GM21619 (cell line): ENCODE results near the gene CDC42BPA.
"Not testable (repeated sequence)": the region's sequence is repeated elsewhere in the genome, so short reads cannot be mapped to it uniquely, and the experiment has no call there.

Experiments
- ATAC-seq: cut with Tn5 transposase; IDR thresholded peaks from one replicate; pipeline ENCODE4 v1.9.1; 2021; ENCODE audit not compliant: unreplicated experiment

CDC42BPA gene

DNA sequence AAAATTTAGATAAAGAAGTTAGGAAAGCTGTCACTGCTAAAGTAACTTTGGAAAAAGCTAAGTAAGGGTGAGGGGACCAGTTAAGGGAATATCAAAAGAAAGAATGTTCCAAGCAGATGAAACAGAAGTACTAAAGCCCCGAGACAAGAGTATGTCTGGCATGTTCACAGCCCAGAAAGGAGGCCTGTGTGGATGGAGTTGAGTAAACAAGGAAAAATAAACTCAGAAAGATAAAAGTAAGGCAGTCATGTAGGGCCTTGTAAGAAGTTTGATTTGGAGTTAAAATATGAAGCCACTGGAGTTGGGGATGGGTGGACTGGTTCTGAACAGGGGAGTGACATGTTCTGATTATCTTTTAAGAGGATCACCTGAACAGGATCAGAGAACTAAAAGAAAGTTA, 177.9 kb downstream of the CDC42BPA start:
- ATAC-seq, result no peak

DNA sequence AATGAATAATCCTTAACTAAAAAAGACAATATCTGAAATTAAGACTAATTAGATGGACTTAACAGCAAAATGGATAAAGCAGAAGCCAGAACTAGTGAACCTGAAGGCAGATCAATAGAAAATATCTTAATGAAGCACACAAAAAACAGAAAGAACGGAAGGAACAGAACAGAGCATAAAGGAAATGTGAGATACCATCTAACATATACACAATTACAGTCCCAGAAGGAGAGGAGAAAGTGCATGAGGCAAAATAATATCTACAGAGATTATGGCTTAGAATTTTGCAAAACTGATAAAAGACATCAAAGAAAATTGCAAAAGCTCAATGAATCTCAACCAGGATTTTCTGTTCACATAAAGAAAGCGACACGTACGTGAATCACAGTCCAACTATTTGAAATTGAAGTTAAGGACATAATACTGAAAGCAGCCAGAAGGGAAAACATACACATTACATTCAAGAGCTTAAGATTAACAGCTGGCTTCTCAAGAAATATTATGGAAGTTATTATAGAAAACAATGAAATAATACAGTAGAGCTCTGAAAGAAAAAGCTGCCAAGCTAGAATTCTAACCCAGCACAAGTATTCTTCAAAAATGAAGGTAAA, 182.0 kb downstream of the CDC42BPA start:
- ATAC-seq, result no peak

DNA sequence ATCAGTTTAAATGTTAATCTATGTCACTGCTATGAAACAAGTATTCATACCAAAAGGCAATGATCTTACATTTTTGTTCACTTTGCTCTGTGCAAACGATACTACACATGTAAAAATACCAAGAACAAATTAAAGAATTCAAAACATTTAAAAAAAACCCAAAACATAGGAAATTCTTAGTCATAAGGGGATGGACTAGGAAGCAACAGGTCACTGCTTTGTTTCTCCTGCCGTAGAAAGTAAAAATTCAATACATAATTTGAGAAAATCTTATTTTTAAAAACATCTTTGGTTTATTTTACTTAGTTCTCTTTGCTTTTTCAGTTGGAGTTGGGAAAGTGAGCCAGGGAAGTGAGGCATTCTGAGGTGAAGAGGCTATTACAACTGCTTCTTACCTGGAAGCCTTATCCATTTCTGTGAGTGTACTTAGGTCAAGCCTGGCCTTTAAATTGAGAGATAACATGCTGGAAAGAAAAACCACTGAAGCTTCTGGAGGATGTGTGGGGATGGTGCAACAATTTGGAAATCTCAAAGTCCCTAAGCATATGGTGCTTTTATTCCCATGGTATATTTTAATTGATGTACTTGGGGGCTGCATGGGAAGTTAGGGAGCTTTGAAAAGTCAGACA, 183.5 kb downstream of the CDC42BPA start:
- ATAC-seq, result no peak

DNA sequence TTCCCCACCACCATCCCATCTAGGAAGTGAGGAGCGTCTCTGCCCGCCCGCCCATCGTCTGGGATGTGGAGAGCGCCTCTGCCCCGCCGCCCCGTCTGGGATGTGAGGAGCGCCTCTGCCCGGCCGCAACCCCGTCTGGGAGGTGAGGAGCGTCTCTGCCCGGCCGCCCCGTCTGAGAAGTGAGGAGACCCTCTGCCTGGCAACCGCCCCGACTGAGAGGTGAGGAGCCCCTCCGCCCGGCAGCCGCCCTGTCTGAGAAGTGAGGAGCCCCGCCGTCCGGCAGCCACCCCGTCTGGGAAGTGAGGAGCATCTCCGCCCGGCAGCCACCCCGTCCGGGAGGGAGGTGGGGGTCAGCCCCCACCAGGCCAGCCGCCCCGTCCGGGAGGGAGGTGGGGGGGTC, 185.6 kb downstream of the CDC42BPA start:
- ATAC-seq, result not testable (repeated sequence)

DNA sequence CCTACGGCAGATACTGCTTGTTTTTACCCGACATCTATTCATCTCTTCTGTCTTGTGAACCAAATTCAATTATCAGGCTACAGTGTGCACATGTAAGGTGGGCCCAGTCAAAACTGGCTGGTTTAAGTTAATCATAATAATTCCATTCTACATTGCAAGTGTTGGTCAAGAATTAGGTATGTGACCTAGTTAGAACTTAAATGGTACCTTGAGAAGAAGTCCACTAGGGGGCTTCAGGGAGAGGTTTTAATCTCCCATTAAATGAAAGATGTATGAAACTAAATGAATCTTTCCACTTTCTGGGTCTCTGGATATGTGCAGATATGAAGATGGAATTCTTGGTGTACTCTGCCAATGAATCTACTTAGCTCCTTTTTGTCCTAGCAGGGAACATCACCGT, 187.1 kb downstream of the CDC42BPA start:
- ATAC-seq, result no peak

DNA sequence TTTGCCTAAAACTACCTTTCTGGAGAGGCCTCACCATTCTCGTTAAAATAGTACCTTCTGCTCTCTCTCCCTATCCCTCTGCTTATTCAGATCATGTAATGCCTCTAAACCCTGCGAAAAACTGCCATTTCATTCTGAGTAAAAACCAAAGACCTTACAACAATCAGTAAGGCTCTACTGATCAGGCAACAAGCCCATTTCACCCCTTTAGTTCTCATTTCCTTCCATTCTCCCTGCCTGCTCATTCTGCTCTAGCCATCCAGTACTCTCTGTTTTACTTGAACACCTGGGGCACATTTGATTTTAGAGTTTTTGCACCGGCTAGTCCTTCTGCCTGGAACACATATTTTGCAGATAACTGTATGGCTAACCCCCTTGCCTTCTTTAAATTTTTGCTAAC, 190.4 kb downstream of the CDC42BPA start:
- peak; percentile 71 for ATAC-seq

DNA sequence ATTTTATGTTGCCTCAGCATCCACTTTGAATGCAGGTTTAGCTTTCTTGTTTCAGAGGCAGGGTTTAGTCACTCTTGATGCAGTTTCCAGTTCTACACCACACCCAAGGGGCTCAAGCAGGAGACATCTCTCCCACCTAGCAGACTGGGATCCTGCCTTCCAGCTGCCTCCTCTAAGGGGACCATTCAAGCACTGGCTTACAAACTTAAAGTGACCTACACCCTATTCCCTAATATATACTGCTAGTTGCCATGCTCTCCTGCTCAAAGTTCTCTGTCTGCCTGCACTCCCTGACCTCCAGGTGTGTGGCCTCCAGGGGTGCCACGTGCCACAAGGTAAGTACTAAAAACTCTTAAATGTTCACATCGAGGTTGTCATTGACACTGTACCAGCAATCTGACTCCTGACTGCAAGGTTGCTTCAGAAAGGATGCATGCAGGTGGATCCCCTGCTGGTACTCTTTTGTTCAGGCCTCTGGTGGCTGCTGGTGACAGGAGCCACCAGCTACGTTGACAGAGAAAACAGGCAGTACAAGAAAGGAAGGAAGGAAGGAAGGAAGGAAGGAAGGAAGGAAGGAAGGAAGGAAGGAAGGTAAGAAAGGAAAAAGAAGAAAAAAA, 192.3 kb downstream of the CDC42BPA start:
- ATAC-seq, result no peak

DNA sequence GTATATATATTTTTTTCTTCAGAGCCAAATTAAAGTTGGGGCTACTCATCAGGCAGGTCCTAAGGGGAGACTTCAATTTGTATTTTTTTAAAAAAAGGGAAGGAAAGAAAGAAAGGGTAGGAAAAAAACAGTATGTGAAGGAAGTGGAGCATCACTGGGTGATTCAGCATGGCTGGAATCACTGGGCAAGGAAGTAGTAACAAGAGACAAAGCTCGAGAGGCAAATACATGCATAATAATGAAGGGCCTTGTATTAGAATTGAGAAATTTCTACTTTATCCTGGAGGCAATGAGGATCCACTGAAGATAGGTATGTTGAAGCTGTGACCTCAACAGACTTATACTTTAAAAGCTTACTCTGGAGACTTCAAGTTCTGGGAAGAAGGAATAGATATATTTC, 193.8 kb downstream of the CDC42BPA start:
- no peak for ATAC-seq

DNA sequence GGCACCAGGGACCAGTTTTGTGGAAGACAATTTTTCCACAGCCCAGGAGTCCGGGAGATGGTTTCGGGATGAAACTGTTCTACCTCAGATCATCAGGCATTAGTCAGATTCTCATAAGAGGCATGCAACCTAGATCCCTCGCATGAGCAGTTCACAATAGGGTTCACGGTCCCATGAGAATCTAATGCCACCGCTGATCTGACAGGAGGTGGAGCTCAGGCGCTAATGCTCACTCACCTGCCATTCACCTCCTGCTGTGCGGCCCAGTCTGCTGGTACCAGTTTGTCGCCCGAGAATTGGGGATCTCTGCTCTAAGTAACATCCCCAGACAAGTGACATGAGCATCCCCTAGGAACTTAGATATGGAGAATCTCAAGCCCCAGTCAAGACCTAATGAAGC, 197.5 kb downstream of the CDC42BPA start:
- no peak for ATAC-seq

DNA sequence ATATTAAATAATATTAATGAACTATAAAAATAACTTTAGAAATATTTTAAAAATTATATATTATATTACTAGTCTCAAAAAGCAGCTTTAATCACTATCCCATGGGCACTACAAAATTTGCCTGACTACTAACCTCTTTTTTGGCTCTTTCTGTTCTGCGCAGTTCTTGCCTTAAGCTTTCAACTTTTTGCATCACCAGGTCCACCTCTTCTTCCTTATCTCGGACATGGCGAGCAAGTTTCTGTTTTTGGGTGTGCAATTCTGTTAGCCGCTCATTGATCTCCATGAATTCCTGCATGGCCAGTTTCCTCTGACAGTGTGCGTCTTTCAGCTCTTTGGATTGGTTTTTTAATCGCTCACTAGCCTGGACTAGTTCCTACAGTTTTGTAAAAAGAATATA, 205.8 kb downstream of the CDC42BPA start:
- no peak for ATAC-seq

DNA sequence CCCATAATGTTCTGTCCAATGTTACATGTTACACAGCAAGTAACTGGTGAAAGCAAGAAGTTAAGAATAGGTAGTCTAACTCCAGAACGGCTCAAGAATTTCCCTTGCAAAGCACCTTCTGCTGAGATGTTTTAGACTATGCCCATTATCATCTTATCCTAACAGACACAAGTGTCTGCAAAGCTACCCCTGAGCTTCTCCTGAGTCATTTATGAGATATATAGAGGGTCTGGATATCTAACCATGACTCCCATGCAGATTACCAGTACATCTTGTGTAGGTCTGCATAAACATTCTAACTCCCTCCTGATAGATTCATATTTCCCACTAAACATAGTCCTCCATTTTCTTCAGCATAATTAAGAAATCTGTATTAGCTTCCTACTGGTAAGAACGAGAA, 206.5 kb downstream of the CDC42BPA start:
- no peak for ATAC-seq

DNA sequence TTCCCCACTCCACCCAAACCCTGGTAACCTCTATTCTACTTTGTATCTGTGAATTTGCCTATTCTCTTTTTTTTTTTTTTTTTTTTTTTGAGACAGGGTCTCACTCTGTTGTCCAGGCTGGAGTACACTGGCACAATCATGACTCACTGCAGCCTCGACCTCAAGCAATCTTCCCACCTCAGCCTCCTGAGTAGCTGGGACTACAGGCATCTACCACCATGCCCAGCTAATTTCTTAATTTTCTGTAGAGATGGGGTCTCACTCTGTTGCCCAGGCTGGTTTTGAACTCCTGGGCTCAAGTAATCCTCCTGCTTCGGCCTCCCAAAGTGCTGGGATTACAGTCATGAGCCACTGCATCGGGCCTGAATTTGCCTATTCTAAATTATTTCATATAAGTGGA, 213.0 kb downstream of the CDC42BPA start:
- not testable (repeated sequence) for ATAC-seq

DNA sequence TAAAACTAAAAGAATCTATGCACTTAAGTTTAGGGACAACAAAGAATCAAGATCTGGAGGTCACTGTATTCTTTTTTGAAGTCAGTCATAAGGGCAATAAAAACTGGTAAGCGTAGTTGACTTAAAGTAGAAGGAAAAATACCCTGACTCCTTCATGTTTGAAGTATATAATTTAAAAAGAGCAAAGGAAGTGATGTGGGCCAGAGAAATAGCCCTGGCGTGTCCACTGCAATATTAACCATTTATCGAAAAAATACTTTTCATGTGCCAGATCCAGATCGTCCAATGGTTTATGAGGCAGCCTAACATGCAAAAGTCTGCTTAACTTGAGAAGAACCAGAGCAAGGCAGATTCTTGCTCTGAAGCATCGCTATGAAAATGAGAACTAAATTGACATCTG, 216.2 kb downstream of the CDC42BPA start:
- ATAC-seq, result no peak

DNA sequence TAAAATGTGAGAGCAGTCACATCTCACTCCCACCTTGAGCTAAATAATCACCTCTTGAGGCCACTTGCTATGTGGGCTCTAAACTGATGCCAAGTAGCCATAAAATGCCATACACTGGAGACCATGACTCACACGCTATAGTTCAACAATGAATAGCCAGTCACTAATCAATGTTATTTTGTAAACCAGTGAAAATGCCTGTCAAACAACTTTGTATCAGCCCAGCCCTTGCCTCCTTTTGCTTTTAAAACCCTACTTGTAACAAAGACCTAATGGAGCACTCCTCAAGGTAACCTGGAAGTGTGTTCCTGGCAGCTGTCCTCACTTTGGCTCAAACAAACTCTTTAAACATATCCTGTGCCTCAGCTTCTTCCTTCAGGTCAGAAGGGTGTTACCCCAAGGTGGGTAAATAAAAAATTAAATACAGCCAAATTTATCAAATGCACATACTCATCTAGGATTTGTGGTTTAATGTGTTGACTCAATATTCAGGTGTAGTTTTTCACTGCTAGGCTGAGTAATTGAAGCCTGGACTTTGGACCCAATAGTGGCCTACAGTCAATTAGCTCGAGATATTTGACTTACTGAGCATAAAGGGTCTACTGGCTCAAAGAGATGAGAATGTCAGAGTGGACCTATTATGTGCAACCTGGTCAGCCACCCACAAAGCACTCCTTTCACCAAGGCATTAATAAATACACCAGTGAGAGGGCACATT, 223.9 kb downstream of the CDC42BPA start:
- no peak for ATAC-seq

DNA sequence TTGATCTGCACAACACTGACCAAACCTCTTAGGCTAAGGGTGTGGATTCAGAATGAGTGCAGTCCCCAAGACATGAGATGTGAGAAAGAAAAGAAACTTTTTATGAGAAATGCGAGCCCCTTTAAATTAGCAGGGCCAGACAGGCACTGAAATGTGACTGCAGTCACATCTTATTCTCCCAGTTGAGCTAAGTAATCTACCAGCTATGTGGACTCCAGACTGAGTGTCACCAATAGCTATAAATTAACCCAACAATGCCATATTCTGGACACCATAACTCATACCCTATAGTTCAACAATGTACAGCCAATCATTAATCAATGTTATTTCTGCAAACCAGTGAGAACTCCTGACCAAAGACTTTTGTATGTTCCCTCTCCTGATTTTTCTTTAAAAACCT, 225.0 kb downstream of the CDC42BPA start:
- no peak for ATAC-seq

DNA sequence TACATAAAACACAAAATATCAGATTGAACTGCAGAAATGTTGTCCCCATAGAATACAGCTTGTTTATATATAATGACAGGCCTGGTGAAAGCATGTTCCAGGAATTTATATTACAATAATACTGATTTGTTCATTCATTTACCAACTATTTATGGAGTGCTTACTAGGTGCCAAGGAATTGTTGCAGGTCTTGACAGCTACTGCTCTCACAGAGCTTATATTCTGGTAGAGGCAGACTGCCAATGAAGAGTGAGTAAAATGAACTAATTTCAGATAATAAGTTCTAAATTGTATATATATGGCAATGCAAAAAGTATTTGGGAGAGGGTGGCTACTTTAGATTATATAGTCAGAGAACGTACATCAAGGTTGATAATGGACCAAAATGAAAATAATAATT, 226.2 kb downstream of the CDC42BPA start:
- no peak for ATAC-seq

DNA sequence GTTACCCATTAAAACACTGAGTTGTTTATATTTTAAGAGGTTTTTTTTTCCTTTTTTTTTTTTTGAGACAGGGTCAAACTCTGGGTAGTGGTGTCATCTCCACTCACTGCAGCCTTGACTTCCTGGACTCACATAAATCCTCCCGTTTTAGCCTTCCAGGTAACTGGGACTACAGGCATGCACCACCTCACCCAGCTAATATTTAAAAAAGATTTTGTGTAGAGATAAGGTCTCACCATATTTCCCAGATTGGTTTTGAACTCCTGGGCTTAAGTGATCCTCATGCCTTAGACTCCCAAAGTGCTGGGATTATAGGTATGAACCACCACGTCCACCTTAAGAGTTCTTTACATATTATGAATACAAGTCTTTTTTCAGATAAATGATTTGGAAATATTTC, 231.7 kb downstream of the CDC42BPA start:
- no peak for ATAC-seq

DNA sequence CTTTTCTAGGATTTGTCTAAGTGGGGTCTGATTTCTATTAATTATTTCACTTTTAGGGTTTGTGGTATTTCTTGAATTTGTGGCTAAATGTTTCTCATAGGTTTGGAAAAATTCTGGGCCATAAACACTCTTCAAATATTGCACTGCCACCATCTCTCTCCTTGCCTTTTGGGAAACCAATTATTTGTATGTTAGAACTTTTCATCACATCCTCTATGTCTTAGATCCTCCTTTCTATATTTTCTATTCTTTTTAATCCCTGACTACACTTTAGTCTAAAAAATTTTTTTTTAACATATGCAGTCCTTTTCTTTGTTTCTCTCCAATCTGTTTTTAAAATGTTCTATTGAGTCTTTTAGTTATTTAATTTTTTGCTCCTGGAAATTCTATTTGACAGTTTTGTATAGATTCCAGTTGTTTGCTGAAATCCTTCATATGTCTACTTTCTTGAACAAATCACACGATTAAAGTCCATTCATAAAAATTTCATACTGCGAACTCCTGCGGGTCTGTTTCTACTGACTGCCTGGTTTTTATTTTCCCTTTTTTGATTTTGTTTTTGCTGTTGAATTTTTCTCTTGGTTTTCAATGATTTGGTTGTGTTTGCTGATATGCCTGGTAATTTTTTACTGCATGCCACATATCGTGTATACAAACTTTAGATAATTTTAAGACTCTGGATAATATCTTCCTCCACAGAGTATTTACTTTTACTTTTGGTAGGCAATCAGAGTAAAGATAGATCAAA, 235.1 kb downstream of the CDC42BPA start:
- no peak for ATAC-seq

DNA sequence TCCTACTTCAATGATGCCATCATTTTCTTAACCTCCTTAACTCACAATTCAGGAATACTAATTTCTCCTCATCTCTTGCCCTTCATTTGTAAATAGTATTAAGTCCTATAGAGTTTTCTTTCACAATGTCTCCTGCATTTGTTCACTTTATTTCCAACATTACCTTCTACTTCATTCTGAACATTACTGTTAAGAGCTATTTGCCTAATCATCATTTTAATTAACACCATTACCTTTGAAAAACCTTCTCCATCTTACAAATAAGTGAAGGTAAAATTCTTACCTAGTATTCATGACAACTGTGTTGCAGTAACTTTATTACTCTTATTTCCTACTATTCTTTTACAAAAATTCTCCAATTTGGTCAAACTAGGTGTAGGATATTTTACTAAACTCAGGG, 240.5 kb downstream of the CDC42BPA start:
- ATAC-seq, result no peak

DNA sequence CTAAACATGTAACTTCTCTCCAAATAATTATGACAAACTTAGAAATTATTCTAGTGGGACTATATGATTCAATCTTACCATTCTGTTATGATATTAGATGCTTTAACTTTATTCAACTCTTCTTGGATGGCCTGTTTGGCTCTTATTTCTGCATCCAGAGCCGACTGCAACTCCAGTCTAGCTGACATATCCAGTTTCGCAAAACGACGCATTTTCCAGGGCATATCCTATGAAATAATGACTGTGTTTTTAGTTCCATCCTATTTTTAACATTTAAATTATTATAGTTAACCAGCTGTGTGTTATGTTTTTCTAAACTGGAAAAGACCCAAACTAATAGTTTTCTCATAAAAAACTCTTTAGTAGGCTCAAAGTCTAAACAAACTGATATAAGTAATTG, 244.5 kb downstream of the CDC42BPA start:
- no peak for ATAC-seq

DNA sequence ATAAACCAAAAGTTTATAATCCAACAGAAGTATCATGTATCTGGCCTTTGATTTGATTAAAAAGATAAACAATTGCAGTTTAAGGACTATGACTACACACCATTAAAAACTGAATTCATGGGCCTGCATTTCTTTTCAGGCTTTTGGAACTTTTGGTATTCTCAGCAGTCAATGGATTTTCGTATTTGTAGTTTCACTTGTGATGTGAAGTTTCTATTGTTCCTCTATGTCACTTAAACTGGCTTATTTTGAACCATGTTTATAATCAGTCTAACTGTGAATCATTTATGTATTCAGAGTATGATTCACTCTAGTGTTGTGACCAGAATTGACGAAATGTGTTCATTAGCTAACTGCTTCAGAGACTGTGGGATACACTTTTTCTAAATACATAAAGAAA, 245.3 kb downstream of the CDC42BPA start:
- peak; percentile 84 for ATAC-seq
